ENCODE data around the gene NUP58.

The NUP58 gene

DNA sequence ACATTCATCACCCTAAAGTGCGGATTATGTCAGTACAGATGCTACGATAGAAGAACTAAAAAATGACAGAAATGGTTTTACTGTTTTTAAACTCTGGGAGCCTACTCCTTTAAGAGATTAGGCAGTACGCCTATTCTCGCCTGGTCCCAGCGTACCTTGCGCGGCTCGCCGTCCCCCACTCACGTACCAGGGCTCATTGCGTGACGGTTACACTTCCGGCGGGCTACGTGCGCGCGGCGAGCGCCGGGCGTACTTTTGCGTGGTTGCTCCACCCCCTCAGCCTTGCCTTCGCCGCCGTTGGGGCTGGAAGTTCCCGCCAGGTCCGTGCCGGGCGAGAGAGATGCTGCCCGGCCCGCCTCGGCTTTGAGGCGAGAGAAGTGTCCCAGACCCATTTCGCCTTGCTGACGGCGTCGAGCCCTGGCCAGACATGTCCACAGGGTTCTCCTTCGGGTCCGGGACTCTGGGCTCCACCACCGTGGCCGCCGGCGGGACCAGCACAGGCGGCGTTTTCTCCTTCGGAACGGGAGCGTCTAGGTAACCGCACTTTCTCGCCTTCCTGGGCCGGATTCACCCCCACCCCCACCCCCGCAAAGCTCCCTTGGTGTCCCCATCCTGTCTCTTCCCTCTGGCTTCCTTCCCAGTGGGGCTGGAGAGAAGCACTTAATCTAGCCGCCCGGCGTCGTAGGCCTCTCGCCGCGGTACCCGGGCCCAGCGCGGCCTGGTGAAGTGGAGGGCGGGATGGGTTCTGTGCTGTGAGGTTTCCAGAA is at the start of gene NUP58:
TSS of gene NUP58 (plus strand) at position 279 of the 767 bp plus-strand sequence. CDS start at position 428, 149 bp downstream.
- DNase-seq: peak; percentile 88 to 90

GRCh38 chr13:25252225-25252624 is 49.2 kb upstream of the NUP58 start:
- no peak for DNase-seq

DNA sequence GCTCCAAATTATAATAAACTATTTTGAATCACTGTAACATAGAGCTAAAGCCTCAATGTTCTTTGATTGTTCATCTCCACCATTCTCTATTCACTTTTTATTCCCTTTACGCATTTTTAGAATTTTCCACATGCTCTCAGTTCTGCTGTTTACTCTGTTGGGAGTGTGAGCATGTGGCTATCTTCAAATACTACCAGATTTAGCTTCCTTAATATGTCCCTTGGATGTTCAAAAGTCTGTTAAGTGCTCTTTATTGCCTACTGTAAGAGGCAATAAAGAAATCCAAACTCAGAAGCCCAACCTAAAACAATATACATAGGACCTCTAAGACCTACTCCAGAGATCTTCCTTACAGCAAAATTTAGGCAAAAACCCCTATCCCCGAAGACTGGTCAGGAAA is 48.7 kb upstream of the NUP58 start:
- no peak for DNase-seq

GRCh38 chr13:25253702-25254101 is 47.7 kb upstream of the NUP58 start:
- no peak for DNase-seq

DNA sequence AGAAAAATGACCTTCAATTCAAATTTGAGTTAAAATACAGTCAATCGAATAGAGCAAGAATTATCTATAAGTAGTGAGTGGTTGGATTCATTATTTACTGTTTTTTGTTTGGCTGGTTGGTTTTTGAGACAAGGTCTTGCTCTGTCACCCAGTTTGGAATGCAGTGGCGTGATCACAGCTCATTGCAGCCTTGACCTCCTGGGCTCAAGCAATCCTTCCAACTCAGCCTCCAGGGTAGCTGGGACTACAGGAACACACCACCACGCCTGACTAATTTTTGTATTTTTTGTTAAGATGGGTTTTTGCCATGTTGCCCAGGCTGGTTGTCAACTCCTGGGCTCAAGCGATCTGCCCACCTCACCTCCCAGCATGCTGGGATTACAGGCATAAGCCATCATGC is 39.2 kb upstream of the NUP58 start:
- DNase-seq: no peak

DNA sequence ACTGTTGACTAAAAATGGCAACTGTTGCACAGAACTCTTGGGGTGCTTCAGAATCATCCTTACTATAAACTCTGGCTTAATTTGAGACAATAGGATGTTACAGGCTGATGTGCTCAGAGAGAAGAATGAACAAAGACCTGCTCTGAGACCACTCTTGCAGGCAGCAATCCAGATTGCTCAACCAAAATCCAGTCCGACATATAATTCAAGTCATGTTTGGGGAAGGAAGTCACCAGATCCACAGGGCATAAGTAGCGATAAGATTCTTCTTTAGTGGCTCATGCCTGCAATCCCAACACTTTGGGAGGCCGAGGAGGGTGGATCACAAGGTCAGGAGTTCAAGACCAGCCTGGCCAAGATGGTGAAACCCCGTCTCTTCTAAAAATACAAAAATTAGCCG is 34.7 kb upstream of the NUP58 start:
- no peak for DNase-seq

DNA sequence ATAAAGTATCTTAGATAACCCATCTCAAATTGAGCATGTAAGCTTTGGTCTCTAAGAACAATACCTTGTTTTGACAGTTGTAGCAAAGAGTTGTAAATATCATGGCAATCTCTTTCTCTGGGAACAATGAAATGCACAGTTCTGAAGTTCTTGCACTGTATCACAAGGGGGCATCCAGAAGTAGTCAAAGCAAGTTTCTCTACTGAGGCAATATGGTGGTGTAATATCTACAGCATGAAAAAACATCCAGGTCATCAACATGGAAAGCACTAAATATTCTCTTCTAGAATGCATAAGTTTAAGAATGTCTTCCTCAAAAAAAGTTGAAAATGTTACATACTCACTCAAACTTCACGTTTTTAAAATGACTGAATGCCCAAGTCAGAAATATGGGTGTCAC is 33.7 kb upstream of the NUP58 start:
- no peak for DNase-seq

DNA sequence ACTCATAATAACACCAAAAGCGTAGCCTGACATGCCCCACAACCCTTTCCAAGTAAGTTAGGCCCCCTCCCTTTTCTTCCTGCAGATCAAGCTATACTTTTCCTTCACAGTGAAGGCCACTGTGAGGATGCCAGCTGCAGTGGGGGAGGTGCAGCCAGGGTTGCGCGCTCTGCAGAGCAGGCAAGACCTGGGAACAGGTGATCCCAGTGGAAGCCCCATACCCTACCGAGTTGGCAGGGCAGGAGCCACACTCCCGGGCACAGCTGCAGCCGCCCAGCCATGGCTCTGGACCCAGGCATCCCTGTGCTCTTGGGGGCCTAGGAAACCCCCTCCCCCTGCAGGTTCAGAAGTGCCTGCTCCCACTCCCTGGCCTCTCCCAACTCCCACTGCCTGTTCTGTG is 32.9 kb upstream of the NUP58 start:
- DNase-seq: no peak

DNA sequence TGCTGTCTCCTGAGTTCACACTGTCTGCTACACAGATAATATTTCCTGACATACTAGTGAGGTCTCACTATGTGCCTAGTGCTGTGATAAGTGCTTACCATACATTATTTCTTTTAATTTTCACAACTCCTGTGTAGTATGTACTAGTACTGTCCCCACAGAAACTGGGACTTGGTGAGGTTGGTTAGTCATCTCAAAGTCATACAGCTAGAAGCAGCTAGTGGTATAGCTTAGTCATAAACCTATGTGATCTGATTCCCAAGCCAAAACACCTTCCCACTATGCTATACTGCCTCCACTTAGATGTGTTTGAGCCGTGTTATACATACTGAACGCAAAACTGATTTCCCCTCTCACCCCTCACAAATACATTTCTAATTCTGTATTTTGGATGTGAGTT is 24.7 kb upstream of the NUP58 start:
- DNase-seq: no peak

- no peak for DNase-seq
Measured at GRCh38 chr13:25280396-25280795, 21.0 kb upstream of the NUP58 start.

DNA sequence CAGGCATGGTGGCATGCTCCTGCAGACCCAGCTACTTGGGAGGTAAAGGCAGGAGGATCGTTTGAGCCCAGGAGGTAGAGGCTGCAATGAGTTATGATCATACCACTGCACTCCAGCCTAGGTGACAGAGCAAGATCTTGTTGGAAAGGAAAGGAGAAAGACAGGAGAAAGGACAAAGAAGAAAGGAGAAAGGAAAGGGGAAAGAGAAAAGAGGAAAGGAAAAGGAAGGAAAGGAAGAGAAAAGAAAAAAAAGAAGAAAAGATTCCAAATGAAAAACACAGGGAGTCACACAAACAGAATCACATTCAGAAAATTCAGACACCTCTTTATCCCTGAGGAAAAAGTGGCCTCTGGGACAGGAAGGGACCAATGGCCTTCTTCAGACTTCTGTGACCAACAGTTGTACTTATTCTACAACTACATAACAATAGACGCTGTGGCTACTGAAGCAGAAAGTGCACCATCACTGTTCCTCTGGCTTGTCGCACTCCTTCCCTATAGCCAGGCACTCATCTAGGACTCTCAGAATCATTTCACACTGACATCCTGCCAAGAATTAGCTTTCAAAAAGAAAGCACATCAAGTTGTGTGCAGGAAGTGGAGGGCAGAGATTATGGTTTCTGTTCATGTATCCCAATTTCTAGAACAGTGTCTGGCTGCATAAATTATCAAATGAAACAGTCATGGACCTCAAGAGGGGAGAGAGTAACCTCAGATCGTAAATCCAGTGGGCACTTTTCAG is 20.1 kb upstream of the NUP58 start:
- DNase-seq: no peak

GRCh38 chr13:25281935-25282332 is 19.5 kb upstream of the NUP58 start:
- no peak for DNase-seq

GRCh38 chr13:25286308-25286968 is 15.0 kb upstream of the NUP58 start:
- peak in 1 of 2 experiments; percentile 10 for DNase-seq

- peak; percentile 91 to 94 for DNase-seq
Measured at GRCh38 chr13:25286969-25287961, 14.2 kb upstream of the NUP58 start, which contains the start of gene MTMR6. MTMR6 (minus strand) TSS chr13:25287488; CDS start chr13:25287247, 241 bp downstream.

- no peak for DNase-seq
Measured at GRCh38 chr13:25288966-25289365, 12.5 kb upstream of the NUP58 start.

DNA sequence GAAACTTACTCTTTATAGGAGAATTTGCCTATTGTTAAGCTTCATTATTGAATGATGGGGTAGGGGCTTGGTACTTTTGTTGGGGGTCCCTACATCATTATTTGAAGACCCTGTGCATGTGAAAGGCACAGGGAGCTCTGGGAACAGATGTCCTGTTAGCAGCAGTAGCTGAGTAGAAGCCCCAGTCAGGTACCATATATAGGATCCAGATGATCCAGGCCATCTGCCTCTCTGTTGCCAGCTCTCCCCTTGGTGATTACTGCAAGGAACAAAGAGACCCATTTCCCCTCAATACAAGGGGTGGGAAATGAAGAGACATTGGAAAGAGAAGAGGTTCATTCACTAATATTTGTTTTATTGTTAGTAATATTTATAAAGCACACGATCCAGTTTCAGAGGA is 9.7 kb upstream of the NUP58 start:
- DNase-seq: no peak

GRCh38 chr13:25292301-25292700 is 9.1 kb upstream of the NUP58 start:
- DNase-seq: no peak

DNA sequence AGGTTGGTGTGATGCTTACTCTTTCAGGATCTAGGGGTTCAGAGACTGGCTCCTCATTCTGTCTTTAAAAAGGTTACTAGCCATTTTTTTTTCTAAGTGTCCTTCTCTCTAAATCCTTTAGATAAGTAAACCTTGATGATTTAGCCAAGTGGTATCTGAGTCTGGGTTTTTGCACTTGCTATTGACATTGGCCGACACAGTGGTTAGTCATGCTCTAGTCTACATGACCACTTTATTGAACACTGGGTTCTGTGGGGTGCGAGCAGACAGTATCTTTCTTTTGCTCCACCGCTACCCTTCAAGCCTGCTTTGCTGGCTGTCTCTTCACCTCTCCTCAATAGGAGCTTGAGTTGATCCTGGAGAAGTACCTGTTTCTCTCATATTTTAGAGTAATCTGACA is 6.2 kb upstream of the NUP58 start:
- no peak for DNase-seq

DNA sequence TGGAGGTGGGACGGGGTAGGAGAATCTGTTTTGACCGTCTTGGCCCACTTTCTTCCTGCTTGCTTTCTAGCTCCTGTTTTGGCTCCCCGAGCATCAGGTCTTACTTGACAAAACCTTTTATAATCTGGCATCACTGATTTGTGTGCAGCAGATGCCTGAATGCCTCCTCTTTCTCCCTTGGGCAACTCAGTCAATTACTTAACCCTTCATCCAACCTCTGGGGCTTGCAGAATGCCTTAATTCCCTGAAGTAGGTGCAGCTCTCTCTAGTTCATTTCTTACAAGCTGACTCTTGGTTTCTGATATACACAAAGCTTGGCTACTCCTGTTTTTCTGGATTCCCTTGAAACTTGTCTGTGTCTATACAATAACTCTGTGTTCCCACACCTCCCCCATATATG is 5.7 kb upstream of the NUP58 start:
- DNase-seq: no peak

- peak in 1 of 2 experiments; percentile 17 for DNase-seq
Measured at GRCh38 chr13:25300861-25301346, 521 bp upstream of the NUP58 start.

GRCh38 chr13:25302121-25302520 is 696 bp downstream of the NUP58 start:
- no peak for DNase-seq

Measured in activated CD4-positive, alpha-beta T cell treated with anti-CD3 and anti-CD28 coated beads, Interleukin-2, amount 50 U/mL, for 4 hours (primary cell).